GM21390 (cell line): Measurements from ENCODE around the gene LGMN.
"Not testable (repeated sequence)": the region's sequence is repeated elsewhere in the genome, so short reads cannot be mapped to it uniquely, and the experiment has no call there.

Experiments used
- ATAC-seq: cut with Tn5 transposase; IDR thresholded peaks from one replicate; pipeline ENCODE4 v1.9.1; 2021; ENCODE audit not compliant: unreplicated experiment

LGMN gene

GRCh38 chr14:92702441-92702918, 45.9 kb downstream of the LGMN start:
- no peak for ATAC-seq

GRCh38 chr14:92701826-92702225, 46.6 kb downstream of the LGMN start:
- no peak for ATAC-seq

GRCh38 chr14:92698393-92698792, 50.0 kb downstream of the LGMN start:
- ATAC-seq, result no peak

GRCh38 chr14:92696366-92696765, 52.1 kb downstream of the LGMN start:
- no peak for ATAC-seq

- ATAC-seq, result no peak
Observed at GRCh38 chr14:92695562-92695961, 52.9 kb downstream of the LGMN start.

- no peak for ATAC-seq
Observed at GRCh38 chr14:92694807-92695206, 53.6 kb downstream of the LGMN start.

- no peak for ATAC-seq
Observed at GRCh38 chr14:92693998-92694795, 54.2 kb downstream of the LGMN start.

GRCh38 chr14:92692822-92693226, 55.6 kb downstream of the LGMN start:
- no peak for ATAC-seq

GRCh38 chr14:92690171-92691011, 58.0 kb downstream of the LGMN start:
- no peak for ATAC-seq

GRCh38 chr14:92688434-92689375, 59.7 kb downstream of the LGMN start:
- ATAC-seq, result no peak

- no peak for ATAC-seq
Observed at GRCh38 chr14:92687681-92688433, 60.6 kb downstream of the LGMN start.

GRCh38 chr14:92686900-92687427, 61.5 kb downstream of the LGMN start:
- no peak for ATAC-seq

- no peak for ATAC-seq
Observed at GRCh38 chr14:92686411-92686899, 62.0 kb downstream of the LGMN start.

GRCh38 chr14:92685784-92686355, 62.6 kb downstream of the LGMN start:
- ATAC-seq, result no peak

GRCh38 chr14:92684801-92685560, 63.4 kb downstream of the LGMN start:
- ATAC-seq, result no peak

GRCh38 chr14:92683041-92683440, 65.4 kb downstream of the LGMN start:
- no peak for ATAC-seq

- ATAC-seq, result no peak
Observed at GRCh38 chr14:92680781-92681650, 67.4 kb downstream of the LGMN start.

GRCh38 chr14:92680330-92680729, 68.1 kb downstream of the LGMN start:
- not testable (repeated sequence) for ATAC-seq
